Adrenal gland (tissue), 12 donors: Measurements from ENCODE around the gene ANXA9. TPM values are rescaled to one million over a fixed set of nuclear protein-coding genes. Genes with fewer than 3 reads are reported as not detected.

Experiments
- DNase-seq, 7 donors: peaks; one replicate each; pipeline ENCODE4 v3.0.0-alpha.2; 2019 to 2020
- H3K27ac ChIP-seq, 5 donors: fragments of 200-600 bp; sonication (generic) in 4 of 5; 1 replicate in 3 of 5; 2 replicates in 2 of 5; pipeline versions ENCODE4 v1.5.1 to v1.8.0; 2016 to 2020; ENCODE audit warnings: mild to moderate bottlenecking in 1 of 5
- H3K27me3 ChIP-seq: fragments of 200-600 bp; 2 replicates; pipeline ENCODE4 v1.8.0; 2021
- H3K36me3 ChIP-seq, 2 donors: fragments of 200-600 bp; replicated peaks in 1 of 2; 1 replicate in 1 of 2; 2 replicates in 1 of 2; pipeline versions ENCODE4 v1.5.1 to v1.8.0; 2018 to 2022
- H3K4me1 ChIP-seq, 2 donors: fragments of 200-600 bp; replicated peaks in 1 of 2; 1 replicate in 1 of 2; 2 replicates in 1 of 2; pipeline versions ENCODE4 v1.5.1 to v1.8.0; 2018 to 2021
- H3K4me3 ChIP-seq, 4 donors: fragments of 200-600 bp; sonication (generic) in 3 of 4; one replicate each; pipeline ENCODE4 v1.5.1; 2016 to 2018
- H3K9me3 ChIP-seq, 3 donors: fragments of 200-600 bp; sonication (generic) in 1 of 3; replicated peaks in 1 of 3; 1 replicate in 2 of 3; 2 replicates in 1 of 3; pipeline versions ENCODE4 v1.5.1 to v1.8.0; 2016 to 2021
- CTCF ChIP-seq, 6 experiments: fragments of 450-650 bp in 4 of 6; fragments of 200-600 bp in 2 of 6; sonication (generic) in 1 of 6; IDR thresholded peaks; 1 replicate in 5 of 6; 2 replicates in 1 of 6; pipeline versions ENCODE4 v1.5.1 to v1.8.0; 2016 to 2021; ENCODE audit warnings: antibody characterized with exemption in 6 of 6, mild to moderate bottlenecking in 2 of 6, moderate library complexity in 1 of 6
- POLR2A ChIP-seq, 2 donors: fragments of 450-650 bp; IDR thresholded peaks; one replicate each; pipeline ENCODE4 v1.6.1; 2017; ENCODE audit warnings: antibody characterized with exemption in 2 of 2, mild to moderate bottlenecking in 2 of 2, moderate library complexity in 1 of 2
- WGBS, 4 donors: extraction: QIAGEN DNeasy Blood & Tissue Kit in 2 of 4; methylation state at CpG; one replicate each; pipeline versions ENCODE4 v1.1.5 to v1.1.7; 2013 to 2017; 5-methylcytosine and 5-hydroxymethylcytosine counted together
- intact Hi-C, 2 donors: fragments of 100-400 bp; cut with DNase I; formaldehyde crosslinking; loops; one replicate each; pipeline versions ENCODE4 v1.14.1 to v1.15.0; 2022 to 2023
- polyA plus RNA-seq, 3 donors: library from polyadenylated mRNA; stranded (reverse); fragments of 200-250 nt in 2 of 3; fragments of 350-450 nt in 1 of 3; fragmentation: Illumina TruSeq in 1 of 3; extraction: RNeasy Lipid Tissue Mini Kit (QIAGEN cat#74804) in 1 of 3; gene quantifications; one replicate each; pipeline ENCODE4 v1.2.3, GENCODE V29; 2013 to 2014
- total RNA-seq, 9 donors: library from RNA; depleted of rRNA in 4 of 9; stranded (reverse); fragments of >200 nt in 4 of 9; fragments of 120-200 nt in 1 of 9; fragmentation: NEBNext Ultra II Directional in 1 of 9; extraction: Animal tissue kit (Norgen Biotek cat#: 25700) in 1 of 9; gene quantifications; one replicate each; pipeline versions ENCODE4 v1.1.0 to v1.2.4, GENCODE V29; 2013 to 2023
- donor health status: healthy with polysubstance abuse.
- donor health status: Bipolar disorder and iron deficiency.
- donor health status: DM: yes; HTN: yes; CAD: no.
- donor health status: DM: no; HTN: no; CAD: no.
- donor health status: DM: no; HTN: no; CAD: no.
- donor health status: DM: yes; HTN: yes; CAD: no.

The ANXA9 gene
- total and polyA plus RNA-seq, 12 donors: 0.18 to 3.2 (median 0.45) TPM

GRCh38 chr1:150999051-150999674 lies 17.1 kb downstream of the ANXA9 start:
- WGBS, 4 donors: 69 to 80% (median 71%) methylated on average over 13 to 17 of the region's 17 CpGs
- DNase-seq: no peak
- H3K27ac ChIP-seq: no peak overlapping the region
- peaks cover 0 to 52% of the 10 kb centered on the region in 2 donors for H3K36me3 ChIP-seq
- TF ChIP-seq CTCF (IDR thresholded peaks at IDR 0.05): no peak
- TF ChIP-seq POLR2A (IDR thresholded peaks at IDR 0.05): no peak
- H3K4me3 ChIP-seq: no peak overlapping the region
- no peaks in the 10 kb centered on the region for H3K9me3 ChIP-seq
- H3K4me1 ChIP-seq: peaks cover 7 to 29% of the 10 kb centered on the region in 2 donors
- H3K27me3 ChIP-seq: no peaks in the 10 kb centered on the region
- intact Hi-C loops: no loop called here

- no peak overlapping the region for H3K4me3 ChIP-seq
- peaks cover 0 to 52% of the 10 kb centered on the region in 2 donors for H3K36me3 ChIP-seq
- no peak for DNase-seq
- WGBS, 4 donors: 75 to 90% (median 78%) methylated on average over 2 of the region's 2 CpGs
- no peak overlapping the region for H3K27ac ChIP-seq
- H3K9me3 ChIP-seq: no peaks in the 10 kb centered on the region
- no peak for TF ChIP-seq POLR2A (IDR thresholded peaks at IDR 0.05)
- no peaks in the 10 kb centered on the region for H3K27me3 ChIP-seq
- H3K4me1 ChIP-seq: peaks cover 9 to 36% of the 10 kb centered on the region in 2 donors
- intact Hi-C loops: no loop called here
Measured at GRCh38 chr1:150999926-151000325, 17.8 kb downstream of the ANXA9 start.

GRCh38 chr1:151000408-151000807 lies 18.3 kb downstream of the ANXA9 start:
- peaks cover 0 to 52% of the 10 kb centered on the region in 2 donors for H3K36me3 ChIP-seq
- H3K4me3 ChIP-seq: no peak overlapping the region
- DNase-seq: no peak
- TF ChIP-seq POLR2A (IDR thresholded peaks at IDR 0.05) (no peak), CTCF (IDR thresholded peaks at IDR 0.05) (no peak)
- H3K27ac ChIP-seq: no peak overlapping the region
- intact Hi-C loops: no loop called here
- no peaks in the 10 kb centered on the region for H3K27me3 ChIP-seq
- H3K4me1 ChIP-seq: peaks cover 13 to 41% of the 10 kb centered on the region in 2 donors
- H3K9me3 ChIP-seq: no peaks in the 10 kb centered on the region
- WGBS, 4 donors: 94 to 96% (median 95%) methylated on average over 3 of the region's 3 CpGs

GRCh38 chr1:151001602-151002001 lies 19.5 kb downstream of the ANXA9 start:
- TF ChIP-seq POLR2A (IDR thresholded peaks at IDR 0.05): no peak
- no peak for TF ChIP-seq CTCF (IDR thresholded peaks at IDR 0.05)
- Histone ChIP-seq H3K4me1 (peaks cover 8 to 38% of the 10 kb centered on the region in 2 donors), H3K27ac (no peak overlapping the region), H3K4me3 (no peak overlapping the region), H3K36me3 (peaks cover 0 to 51% of the 10 kb centered on the region in 2 donors), H3K9me3 (no peaks in the 10 kb centered on the region), H3K27me3 (no peaks in the 10 kb centered on the region)
- 49 to 73% (median 68%) methylated on average over 4 of the region's 4 CpGs for WGBS, 4 donors
- intact Hi-C loops: no loop called here
- no peak for DNase-seq

- 72 to 75% (median 74%) methylated on average over 2 to 3 of the region's 3 CpGs for WGBS, 4 donors
Measured at GRCh38 chr1:151002051-151002450, 20.0 kb downstream of the ANXA9 start.

More at GRCh38 chr1:151002051-151002450, 20.0 kb downstream of the ANXA9 start:
- TF ChIP-seq CTCF (IDR thresholded peaks at IDR 0.05) (no peak), POLR2A (IDR thresholded peaks at IDR 0.05) (no peak)
- H3K9me3 ChIP-seq: no peaks in the 10 kb centered on the region
- peaks cover 12 to 41% of the 10 kb centered on the region in 2 donors for H3K4me1 ChIP-seq
- peaks cover 0 to 46% of the 10 kb centered on the region in 2 donors for H3K36me3 ChIP-seq
- intact Hi-C loops: no loop called here
- H3K4me3 ChIP-seq: no peak overlapping the region
- no peak for DNase-seq
- H3K27ac ChIP-seq: no peak overlapping the region
- H3K27me3 ChIP-seq: no peaks in the 10 kb centered on the region
